Measurements from ENCODE around the gene C9orf78. TPM values are rescaled to one million over a fixed set of nuclear protein-coding genes. Genes with fewer than 3 reads are reported as not detected.

Gene C9orf78
- total and polyA plus RNA-seq, 7 donors, result 55.7 to 172 (median 67.1) TPM

DNA sequence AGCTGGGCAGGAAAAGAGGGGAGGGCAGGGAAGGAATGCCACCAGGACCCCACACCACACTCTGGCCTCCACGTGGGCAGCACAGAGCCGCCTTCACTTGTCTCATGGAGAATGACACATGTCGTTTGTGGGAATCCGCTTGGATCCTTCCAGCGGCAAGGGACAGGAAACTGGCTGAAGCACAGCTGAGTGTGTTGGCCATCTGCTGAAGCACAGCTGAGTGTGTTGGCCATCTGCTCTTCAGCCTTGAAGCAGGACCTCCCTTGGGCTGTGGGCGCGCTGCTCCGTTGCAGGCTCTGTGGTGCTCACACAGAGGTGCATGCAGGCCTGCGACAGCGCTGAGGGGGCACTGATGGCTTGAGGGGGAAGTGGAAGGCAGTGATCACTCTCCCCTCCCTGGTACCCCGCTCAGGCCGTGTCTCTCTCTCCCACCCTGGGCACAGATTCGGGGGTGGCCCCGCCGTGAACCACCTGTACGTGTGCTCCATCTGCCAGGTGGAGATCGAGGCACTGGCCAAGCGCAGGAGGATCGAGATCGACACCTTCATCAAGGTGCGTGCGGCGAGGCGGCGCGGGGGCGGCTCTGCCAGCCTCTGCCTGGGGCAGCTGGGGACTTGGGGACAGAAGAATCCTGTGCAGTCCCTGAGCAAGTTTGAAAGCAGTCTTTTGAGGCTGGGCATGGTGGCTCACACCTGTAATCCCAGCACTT, 40.8 kb upstream of the C9orf78 start:
- TF ChIP-seq POLR2AphosphoS5 (IDR thresholded peaks at IDR 0.05) (no peak), POLR2A (IDR thresholded peaks at IDR 0.05) (no peak), EP300 (IDR thresholded peaks at IDR 0.05) (no peak)
- TF ChIP-seq, protein P1, sequence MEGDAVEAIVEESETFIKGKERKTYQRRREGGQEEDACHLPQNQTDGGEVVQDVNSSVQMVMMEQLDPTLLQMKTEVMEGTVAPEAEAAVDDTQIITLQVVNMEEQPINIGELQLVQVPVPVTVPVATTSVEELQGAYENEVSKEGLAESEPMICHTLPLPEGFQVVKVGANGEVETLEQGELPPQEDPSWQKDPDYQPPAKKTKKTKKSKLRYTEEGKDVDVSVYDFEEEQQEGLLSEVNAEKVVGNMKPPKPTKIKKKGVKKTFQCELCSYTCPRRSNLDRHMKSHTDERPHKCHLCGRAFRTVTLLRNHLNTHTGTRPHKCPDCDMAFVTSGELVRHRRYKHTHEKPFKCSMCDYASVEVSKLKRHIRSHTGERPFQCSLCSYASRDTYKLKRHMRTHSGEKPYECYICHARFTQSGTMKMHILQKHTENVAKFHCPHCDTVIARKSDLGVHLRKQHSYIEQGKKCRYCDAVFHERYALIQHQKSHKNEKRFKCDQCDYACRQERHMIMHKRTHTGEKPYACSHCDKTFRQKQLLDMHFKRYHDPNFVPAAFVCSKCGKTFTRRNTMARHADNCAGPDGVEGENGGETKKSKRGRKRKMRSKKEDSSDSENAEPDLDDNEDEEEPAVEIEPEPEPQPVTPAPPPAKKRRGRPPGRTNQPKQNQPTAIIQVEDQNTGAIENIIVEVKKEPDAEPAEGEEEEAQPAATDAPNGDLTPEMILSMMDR (IDR thresholded peaks at IDR 0.05), result no peak
- peaks cover 0 to 13% (median 10%) of the 10 kb centered on the region in 4 donors for H3K4me1 ChIP-seq
- no peaks in the 10 kb centered on the region for H3K9me3 ChIP-seq
- no peaks in the 10 kb centered on the region for H3K27me3 ChIP-seq
- DNase-seq, result no peak
- H3K27ac ChIP-seq, result no peak overlapping the region
- peaks cover 0 to 52% (median 32%) of the 10 kb centered on the region in 4 donors for H3K36me3 ChIP-seq
- no peak overlapping the region for H3K4me3 ChIP-seq
- 96% methylated on average over 27 of the region's 27 CpGs for WGBS, 2 donors
- intact Hi-C loops (cut with DNase I), result no loop called here

DNA sequence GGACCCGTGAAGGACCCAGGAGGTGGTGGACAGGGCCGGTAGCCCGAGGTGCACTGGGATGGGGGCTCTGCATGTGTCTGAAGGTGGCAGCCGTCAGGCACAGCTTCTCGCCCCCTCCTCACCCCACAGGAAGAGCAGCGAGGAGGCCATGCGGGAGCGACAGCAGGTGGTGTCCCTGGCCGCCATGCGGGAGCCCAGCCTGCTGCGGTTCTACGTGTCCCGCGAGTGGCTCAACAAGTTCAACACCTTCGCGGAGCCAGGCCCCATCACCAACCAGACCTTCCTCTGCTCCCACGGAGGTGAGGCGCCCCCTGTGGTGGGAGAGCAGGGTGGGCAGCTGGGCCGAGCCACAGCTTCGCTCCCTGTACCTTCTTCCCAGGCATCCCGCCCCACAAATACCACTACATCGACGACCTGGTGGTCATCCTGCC, 40.1 kb upstream of the C9orf78 start:
- WGBS, 2 donors, result 93 to 95% methylated on average over 23 of the region's 23 CpGs
- TF ChIP-seq POLR2AphosphoS5 (IDR thresholded peaks at IDR 0.05) (no peak), EP300 (IDR thresholded peaks at IDR 0.05) (no peak), POLR2A (IDR thresholded peaks at IDR 0.05) (no peak)
- TF ChIP-seq, protein P1 (IDR thresholded peaks at IDR 0.05), result no peak
- H3K4me3 ChIP-seq, result no peak overlapping the region
- H3K9me3 ChIP-seq, result no peaks in the 10 kb centered on the region
- no peak for DNase-seq
- no peak overlapping the region for H3K27ac ChIP-seq
- peaks cover 0 to 7% (median 3%) of the 10 kb centered on the region in 4 donors for H3K4me1 ChIP-seq
- H3K36me3 ChIP-seq, result peaks cover under 1 to 47% (median 32%) of the 10 kb centered on the region in 4 donors
- no peaks in the 10 kb centered on the region for H3K27me3 ChIP-seq
- intact Hi-C loops (cut with DNase I), result no loop called here

DNA sequence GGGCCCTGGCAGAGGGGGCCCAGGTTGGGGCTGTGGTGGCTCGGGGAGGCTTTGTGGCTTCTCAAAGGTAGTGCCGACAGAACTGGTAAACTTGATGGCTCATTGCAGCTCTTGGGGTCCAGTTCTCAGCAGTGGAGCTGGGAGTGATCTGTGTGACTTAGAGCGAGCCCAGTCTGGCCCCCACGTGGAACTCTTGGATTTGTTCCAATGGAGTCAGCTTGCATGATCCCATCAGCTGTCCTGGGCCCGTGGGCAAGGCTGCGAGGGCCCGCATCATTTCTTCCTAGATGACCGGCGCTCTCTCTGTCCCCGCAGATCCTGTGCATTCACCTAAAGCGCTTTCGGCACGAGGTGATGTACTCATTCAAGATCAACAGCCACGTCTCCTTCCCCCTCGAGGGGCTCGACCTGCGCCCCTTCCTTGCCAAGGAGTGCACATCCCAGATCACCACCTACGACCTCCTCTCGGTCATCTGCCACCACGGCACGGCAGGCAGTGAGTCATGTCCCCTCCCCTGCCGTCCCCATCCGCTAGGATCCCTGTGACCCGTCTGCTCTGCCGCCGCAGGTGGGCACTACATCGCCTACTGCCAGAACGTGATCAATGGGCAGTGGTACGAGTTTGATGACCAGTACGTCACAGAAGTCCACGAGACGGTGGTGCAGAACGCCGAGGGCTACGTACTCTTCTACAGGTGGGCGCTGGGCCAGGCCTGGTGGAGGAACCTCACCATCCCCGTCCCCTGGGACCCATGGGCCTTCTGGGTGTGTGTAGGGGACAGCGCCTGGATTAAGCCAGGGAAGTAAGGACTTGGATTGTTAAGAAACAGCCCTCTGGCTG, 39.4 kb upstream of the C9orf78 start:
- no peak for DNase-seq
- TF ChIP-seq POLR2A (IDR thresholded peaks at IDR 0.05) (no peak), POLR2AphosphoS5 (IDR thresholded peaks at IDR 0.05) (no peak), EP300 (IDR thresholded peaks at IDR 0.05) (no peak)
- TF ChIP-seq, protein P1 (IDR thresholded peaks at IDR 0.05), result no peak
- WGBS, 2 donors, result 91 to 95% methylated on average over 38 of the region's 38 CpGs
- Histone ChIP-seq H3K4me1 (no peaks in the 10 kb centered on the region), H3K27ac (no peak overlapping the region), H3K4me3 (no peak overlapping the region), H3K27me3 (no peaks in the 10 kb centered on the region), H3K36me3 (peaks cover 7 to 41% (median 31%) of the 10 kb centered on the region in 4 donors), H3K9me3 (no peaks in the 10 kb centered on the region)
- intact Hi-C loops (cut with DNase I), result no loop called here

DNA sequence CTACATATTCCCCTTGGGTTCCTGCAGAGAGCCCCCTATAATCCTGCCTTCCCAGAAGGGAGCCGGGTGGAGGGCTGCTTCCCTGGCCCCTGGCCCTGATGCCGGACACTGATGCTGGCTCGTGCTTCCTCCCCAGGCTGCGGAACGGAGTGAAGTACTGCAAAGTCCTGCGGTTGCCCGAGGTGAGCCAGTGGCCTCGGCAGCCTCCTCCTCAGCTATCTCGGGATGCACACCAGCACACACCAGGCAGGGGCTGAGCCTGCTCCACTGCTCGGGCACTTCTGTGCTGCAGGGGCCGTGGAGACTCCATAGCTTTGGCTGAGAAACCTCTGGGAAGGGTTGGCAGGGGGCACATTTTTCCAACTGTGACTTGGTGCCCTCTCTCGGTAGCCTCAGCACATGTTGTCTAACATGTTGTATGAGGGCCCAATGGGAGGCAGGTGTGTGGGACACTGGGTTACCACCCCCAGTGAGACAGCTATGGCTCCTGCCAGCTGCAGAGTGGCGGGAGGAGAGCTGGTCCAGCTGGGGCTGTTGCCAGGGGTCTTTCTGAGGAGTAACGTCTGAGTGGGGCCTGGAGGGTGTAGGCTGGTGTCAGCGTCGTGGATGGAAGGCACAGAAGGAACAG, 38.6 kb upstream of the C9orf78 start:
- 88% methylated on average over 16 of the region's 16 CpGs for WGBS, 2 donors
- TF ChIP-seq EP300 (IDR thresholded peaks at IDR 0.05) (no peak), POLR2AphosphoS5 (IDR thresholded peaks at IDR 0.05) (no peak), POLR2A (IDR thresholded peaks at IDR 0.05) (no peak)
- TF ChIP-seq, protein P1 (IDR thresholded peaks at IDR 0.05), result no peak
- peaks cover 15 to 45% (median 30%) of the 10 kb centered on the region in 4 donors for H3K36me3 ChIP-seq
- DNase-seq, result no peak
- no peaks in the 10 kb centered on the region for H3K27me3 ChIP-seq
- H3K9me3 ChIP-seq, result no peaks in the 10 kb centered on the region
- no peak overlapping the region for H3K4me3 ChIP-seq
- intact Hi-C loops (cut with DNase I), result no loop called here
- H3K4me1 ChIP-seq, result no peaks in the 10 kb centered on the region
- no peak overlapping the region for H3K27ac ChIP-seq

All from sigmoid colon (tissue), 7 donors.